Measurements from ENCODE around the gene OXNAD1. TPM values are rescaled to one million over a fixed set of nuclear protein-coding genes. Genes with fewer than 3 reads are reported as not detected.

Gene OXNAD1
- total and polyA plus RNA-seq, 2 of the 13 experiments (the other 11 are each of a cell fraction or from before 2014, with no cell fraction given) = 9.9 to 18.8 TPM

DNA sequence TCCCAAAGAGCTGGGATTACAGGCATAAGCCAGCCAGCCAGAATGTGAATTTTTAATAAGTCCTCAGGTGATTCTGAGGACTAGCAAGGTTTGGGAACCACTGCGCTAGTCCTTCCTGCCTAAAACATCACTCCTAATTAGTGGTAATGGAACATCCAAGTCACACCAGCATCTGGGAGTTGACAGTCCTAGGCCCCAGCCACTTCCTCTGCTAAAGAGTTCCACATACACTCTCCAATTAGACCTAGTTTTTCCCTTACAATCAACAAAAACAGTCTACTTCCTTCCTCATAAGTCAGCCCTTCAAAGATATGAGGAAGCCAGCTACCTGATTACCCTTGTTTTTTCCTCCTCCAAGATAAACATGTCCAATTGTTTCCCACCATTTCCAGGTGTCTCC is 78.1 kb downstream of the OXNAD1 start (continued):
- TF ChIP-seq SMAD9 (CRISPR knock-in tag; IDR thresholded peaks at IDR 0.05) (no peak), ZNF761 (CRISPR knock-in tag; conservative IDR thresholded peaks at IDR 0.05) (no peak)

DNA sequence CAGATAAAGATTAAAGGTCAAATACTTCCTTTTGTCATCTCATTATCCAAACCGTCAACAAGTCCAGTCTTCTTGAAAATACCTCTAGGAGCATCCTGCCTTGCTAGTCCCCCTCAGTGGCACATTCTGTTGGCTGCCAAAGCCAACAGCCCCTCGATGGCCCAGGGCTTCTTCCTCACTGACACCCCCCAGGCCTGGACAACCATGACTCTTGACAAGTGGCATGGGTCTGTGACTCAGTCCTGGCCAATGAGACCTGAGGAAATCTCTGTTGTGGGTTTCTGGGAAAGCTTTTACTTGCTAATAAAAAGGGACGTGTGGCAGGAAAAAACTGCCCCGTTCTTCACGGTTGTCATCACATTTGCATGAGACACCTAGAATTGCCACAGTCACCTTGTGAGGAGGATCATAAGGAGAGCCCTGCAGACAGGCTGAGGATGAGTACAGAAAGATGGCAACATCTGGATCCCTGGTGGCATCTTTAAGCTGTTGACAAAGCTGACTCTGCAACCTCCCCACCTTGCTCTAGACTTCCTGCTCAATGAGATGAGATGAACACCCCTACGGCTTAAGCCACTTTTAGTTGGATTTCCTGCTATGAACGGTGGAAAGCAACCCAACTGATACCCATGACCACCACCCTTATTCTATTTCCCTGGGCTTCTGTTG is 81.5 kb downstream of the OXNAD1 start:
- FAIRE-seq (no peak), ATAC-seq (no peak), DNase-seq (ENCODE audit: low spot score) (no peak)
- H3K27me3 ChIP-seq (ENCODE audit: control insufficient read depth in 1 of 2, insufficient read depth in 2 of 2, low read length in 2 of 2) = no peaks in the 10 kb centered on the region
- in situ Hi-C loops (cut with HindIII; ENCODE audit: extremely low pct_ligation_motif_present, low pct_unique_long_range_greater_than_20kb) = no loop called here
- BruUV-seq (replicated peaks) = no TSS peak
- CTCF ChIA-PET (ENCODE audit: low intra/inter-chr PET ratio, low total read pairs) = no interaction called here
- no peaks in the 10 kb centered on the region for H4K20me1 ChIP-seq (ENCODE audit: insufficient read depth, low read length)
- 97% methylated on average over 7 of the region's 7 CpGs for WGBS (ENCODE audit: low lambda C conversion rate)
- POLR2A ChIA-PET = no interaction called here
- H3K9ac ChIP-seq (ENCODE audit: insufficient read depth, low read depth, low read length) = no peak overlapping the region
- H3K4me3 ChIP-seq (replicated peaks in 1 of 3; ENCODE audit: insufficient read depth in 1 of 3, low read depth in 2 of 3, low read length in 3 of 3) = no peak overlapping the region
- no peaks in the 10 kb centered on the region for H3K9me3 ChIP-seq (ENCODE audit: low read length)
- H3K27ac ChIP-seq (ENCODE audit: extremely low read length, insufficient read depth, low read length) = no peak overlapping the region
- peaks cover 9% of the 10 kb centered on the region; the same call in 1 of the 2 replicates for H3K4me1 ChIP-seq (ENCODE audit: insufficient read depth, low read length)
- intact Hi-C loops (cut with micrococcal nuclease; ENCODE audit: unreplicated experiment) = no loop called here
- no peak overlapping the region for H2AFZ ChIP-seq (ENCODE audit: low read length)
- no peaks in the 10 kb centered on the region for H3K79me2 ChIP-seq (ENCODE audit: insufficient read depth, low read length)
- H3K4me2 ChIP-seq (ENCODE audit: low read depth, low read length) = no peak overlapping the region
- H3K36me3 ChIP-seq (replicated peaks in 1 of 2; ENCODE audit: control insufficient read depth in 1 of 2, insufficient read depth in 2 of 2, low read length in 2 of 2) = peaks cover 2% of the 10 kb centered on the region in 2 experiments; a peak in 3 of 5 replicates
- TF ChIP-seq ZNF33A (CRISPR knock-in tag; IDR thresholded peaks at IDR 0.05; ENCODE audit: borderline replicate concordance) (no peak), NR2F1 (CRISPR knock-in tag; IDR thresholded peaks at IDR 0.05) (no peak), PHF20 (CRISPR knock-in tag; IDR thresholded peaks at IDR 0.05) (no peak), NCOA1 (CRISPR knock-in tag; IDR thresholded peaks at IDR 0.05) (no peak), ZNF720 (CRISPR knock-in tag; IDR thresholded peaks at IDR 0.05) (no peak), ZNF724P (CRISPR knock-in tag; IDR thresholded peaks at IDR 0.05; ENCODE audit: borderline replicate concordance) (no peak), ZNF629 (CRISPR knock-in tag; conservative IDR thresholded peaks at IDR 0.05) (no peak), IRX3 (CRISPR knock-in tag; IDR thresholded peaks at IDR 0.05; ENCODE audit: borderline replicate concordance, low read depth) (no peak)
- TF ChIP-seq, protein P1, sequence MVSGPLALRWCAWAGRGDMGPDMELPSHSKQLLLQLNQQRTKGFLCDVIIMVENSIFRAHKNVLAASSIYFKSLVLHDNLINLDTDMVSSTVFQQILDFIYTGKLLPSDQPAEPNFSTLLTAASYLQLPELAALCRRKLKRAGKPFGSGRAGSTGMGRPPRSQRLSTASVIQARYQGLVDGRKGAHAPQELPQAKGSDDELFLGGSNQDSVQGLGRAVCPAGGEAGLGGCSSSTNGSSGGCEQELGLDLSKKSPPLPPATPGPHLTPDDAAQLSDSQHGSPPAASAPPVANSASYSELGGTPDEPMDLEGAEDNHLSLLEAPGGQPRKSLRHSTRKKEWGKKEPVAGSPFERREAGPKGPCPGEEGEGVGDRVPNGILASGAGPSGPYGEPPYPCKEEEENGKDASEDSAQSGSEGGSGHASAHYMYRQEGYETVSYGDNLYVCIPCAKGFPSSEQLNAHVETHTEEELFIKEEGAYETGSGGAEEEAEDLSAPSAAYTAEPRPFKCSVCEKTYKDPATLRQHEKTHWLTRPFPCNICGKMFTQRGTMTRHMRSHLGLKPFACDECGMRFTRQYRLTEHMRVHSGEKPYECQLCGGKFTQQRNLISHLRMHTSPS (CRISPR knock-in tag; IDR thresholded peaks at IDR 0.05; ENCODE audit: low read depth) = no peak
- TF ChIP-seq, protein P2, sequence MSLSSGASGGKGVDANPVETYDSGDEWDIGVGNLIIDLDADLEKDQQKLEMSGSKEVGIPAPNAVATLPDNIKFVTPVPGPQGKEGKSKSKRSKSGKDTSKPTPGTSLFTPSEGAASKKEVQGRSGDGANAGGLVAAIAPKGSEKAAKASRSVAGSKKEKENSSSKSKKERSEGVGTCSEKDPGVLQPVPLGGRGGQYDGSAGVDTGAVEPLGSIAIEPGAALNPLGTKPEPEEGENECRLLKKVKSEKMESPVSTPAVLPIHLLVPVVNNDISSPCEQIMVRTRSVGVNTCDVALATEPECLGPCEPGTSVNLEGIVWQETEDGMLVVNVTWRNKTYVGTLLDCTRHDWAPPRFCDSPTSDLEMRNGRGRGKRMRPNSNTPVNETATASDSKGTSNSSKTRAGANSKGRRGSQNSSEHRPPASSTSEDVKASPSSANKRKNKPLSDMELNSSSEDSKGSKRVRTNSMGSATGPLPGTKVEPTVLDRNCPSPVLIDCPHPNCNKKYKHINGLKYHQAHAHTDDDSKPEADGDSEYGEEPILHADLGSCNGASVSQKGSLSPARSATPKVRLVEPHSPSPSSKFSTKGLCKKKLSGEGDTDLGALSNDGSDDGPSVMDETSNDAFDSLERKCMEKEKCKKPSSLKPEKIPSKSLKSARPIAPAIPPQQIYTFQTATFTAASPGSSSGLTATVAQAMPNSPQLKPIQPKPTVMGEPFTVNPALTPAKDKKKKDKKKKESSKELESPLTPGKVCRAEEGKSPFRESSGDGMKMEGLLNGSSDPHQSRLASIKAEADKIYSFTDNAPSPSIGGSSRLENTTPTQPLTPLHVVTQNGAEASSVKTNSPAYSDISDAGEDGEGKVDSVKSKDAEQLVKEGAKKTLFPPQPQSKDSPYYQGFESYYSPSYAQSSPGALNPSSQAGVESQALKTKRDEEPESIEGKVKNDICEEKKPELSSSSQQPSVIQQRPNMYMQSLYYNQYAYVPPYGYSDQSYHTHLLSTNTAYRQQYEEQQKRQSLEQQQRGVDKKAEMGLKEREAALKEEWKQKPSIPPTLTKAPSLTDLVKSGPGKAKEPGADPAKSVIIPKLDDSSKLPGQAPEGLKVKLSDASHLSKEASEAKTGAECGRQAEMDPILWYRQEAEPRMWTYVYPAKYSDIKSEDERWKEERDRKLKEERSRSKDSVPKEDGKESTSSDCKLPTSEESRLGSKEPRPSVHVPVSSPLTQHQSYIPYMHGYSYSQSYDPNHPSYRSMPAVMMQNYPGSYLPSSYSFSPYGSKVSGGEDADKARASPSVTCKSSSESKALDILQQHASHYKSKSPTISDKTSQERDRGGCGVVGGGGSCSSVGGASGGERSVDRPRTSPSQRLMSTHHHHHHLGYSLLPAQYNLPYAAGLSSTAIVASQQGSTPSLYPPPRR (CRISPR knock-in tag; IDR thresholded peaks at IDR 0.05; ENCODE audit: borderline replicate concordance) = no peak
- TF ChIP-seq, protein P3, sequence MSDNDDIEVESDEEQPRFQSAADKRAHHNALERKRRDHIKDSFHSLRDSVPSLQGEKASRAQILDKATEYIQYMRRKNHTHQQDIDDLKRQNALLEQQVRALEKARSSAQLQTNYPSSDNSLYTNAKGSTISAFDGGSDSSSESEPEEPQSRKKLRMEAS (IDR thresholded peaks at IDR 0.05) = no peak
- TF ChIP-seq, protein P4, sequence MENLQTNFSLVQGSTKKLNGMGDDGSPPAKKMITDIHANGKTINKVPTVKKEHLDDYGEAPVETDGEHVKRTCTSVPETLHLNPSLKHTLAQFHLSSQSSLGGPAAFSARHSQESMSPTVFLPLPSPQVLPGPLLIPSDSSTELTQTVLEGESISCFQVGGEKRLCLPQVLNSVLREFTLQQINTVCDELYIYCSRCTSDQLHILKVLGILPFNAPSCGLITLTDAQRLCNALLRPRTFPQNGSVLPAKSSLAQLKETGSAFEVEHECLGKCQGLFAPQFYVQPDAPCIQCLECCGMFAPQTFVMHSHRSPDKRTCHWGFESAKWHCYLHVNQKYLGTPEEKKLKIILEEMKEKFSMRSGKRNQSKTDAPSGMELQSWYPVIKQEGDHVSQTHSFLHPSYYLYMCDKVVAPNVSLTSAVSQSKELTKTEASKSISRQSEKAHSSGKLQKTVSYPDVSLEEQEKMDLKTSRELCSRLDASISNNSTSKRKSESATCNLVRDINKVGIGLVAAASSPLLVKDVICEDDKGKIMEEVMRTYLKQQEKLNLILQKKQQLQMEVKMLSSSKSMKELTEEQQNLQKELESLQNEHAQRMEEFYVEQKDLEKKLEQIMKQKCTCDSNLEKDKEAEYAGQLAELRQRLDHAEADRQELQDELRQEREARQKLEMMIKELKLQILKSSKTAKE (CRISPR knock-in tag; IDR thresholded peaks at IDR 0.05; ENCODE audit: borderline replicate concordance) = no peak

Data from HepG2 (cell line).